Ovary (tissue), 3 donors: ENCODE data around the gene MYO3B.

ENCODE experiments used
- EP300 ChIP-seq: sonication (generic); formaldehyde crosslinking; IDR thresholded peaks from one replicate; pipeline ENCODE4 v1.6.1; 2017; ENCODE audit warnings: antibody characterized with exemption
- POLR2A ChIP-seq: fragments of 450-650 bp; IDR thresholded peaks from one replicate; pipeline ENCODE4 v1.6.1; 2017; ENCODE audit warnings: antibody characterized with exemption, mild to moderate bottlenecking, moderate library complexity
- TF ChIP-seq, protein P1 (sequence below), 3 donors: fragments of 450-650 bp in 2 of 3; fragments of 200-600 bp in 1 of 3; IDR thresholded peaks; one replicate each; pipeline versions ENCODE4 v1.5.1 to v1.8.0; 2016 to 2022; ENCODE audit warnings: antibody characterized with exemption in 3 of 3, mild to moderate bottlenecking in 1 of 3
- donor health status: DM: no; HTN: no; CAD: no.

DNA sequence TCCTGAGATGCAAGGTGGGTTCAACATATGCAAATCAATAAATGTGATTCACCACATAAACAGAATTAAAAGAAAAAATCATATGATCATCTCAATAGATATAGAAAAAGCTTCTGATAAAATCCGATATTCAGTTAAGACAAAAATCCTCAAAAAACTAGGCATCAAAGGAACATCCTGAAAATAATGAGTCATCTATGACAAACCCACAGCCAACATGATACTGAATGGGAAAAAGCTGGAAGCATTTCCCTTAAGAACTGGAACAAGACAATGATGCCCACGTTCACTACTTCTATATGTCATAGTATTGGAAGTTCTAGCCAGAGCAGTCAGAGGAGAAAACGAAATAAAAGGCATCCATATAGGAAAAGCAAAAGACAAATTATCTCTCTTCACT, 80.4 kb downstream of the MYO3B start:
- TF ChIP-seq, protein P1, sequence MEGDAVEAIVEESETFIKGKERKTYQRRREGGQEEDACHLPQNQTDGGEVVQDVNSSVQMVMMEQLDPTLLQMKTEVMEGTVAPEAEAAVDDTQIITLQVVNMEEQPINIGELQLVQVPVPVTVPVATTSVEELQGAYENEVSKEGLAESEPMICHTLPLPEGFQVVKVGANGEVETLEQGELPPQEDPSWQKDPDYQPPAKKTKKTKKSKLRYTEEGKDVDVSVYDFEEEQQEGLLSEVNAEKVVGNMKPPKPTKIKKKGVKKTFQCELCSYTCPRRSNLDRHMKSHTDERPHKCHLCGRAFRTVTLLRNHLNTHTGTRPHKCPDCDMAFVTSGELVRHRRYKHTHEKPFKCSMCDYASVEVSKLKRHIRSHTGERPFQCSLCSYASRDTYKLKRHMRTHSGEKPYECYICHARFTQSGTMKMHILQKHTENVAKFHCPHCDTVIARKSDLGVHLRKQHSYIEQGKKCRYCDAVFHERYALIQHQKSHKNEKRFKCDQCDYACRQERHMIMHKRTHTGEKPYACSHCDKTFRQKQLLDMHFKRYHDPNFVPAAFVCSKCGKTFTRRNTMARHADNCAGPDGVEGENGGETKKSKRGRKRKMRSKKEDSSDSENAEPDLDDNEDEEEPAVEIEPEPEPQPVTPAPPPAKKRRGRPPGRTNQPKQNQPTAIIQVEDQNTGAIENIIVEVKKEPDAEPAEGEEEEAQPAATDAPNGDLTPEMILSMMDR (IDR thresholded peaks at IDR 0.05), result no peak
- no peak for TF ChIP-seq POLR2A
- TF ChIP-seq EP300, result no peak
